Astrocyte (in vitro differentiated cells and primary cell): ENCODE measurements around the gene IPO4.

Experiments used
- CTCF ChIP-seq: IDR thresholded peaks from 2 replicates; pipeline ENCODE4 v1.5.1; 2011; ENCODE audit warnings: low read depth, mild to moderate bottlenecking, inconsistent platforms, low read length, moderate library complexity; ENCODE audit not compliant: insufficient read depth
- EZH2 ChIP-seq: IDR thresholded peaks from 2 replicates; pipeline ENCODE4 v1.6.1; 2012; ENCODE audit warnings: mild to moderate bottlenecking, low read length, inconsistent platforms; ENCODE audit not compliant: insufficient read depth

- TF ChIP-seq CTCF (no peak), EZH2 (no peak)
Observed at GRCh38 chr14:24135584-24135833, 53.1 kb downstream of the IPO4 start.
